GM12891 (cell line): ENCODE measurements around the gene ALDH1L1. TPM values are rescaled to one million over a fixed set of nuclear protein-coding genes. Genes with fewer than 3 reads are reported as not detected.

Source experiments
- DNase-seq: peaks from one replicate; pipeline ENCODE4 v3.0.0; 2011; ENCODE audit warnings: low spot score; ENCODE audit not compliant: insufficient read length
- FAIRE-seq: peaks from 2 replicates; lab custom pipeline; 2011; peaks lifted over from hg19 to GRCh38; lab: Jason Lieb, UNC
- PAX5 ChIP-seq: IDR thresholded peaks from 2 replicates; pipeline ENCODE4 v1.6.1; 2011; ENCODE audit warnings: low read length, moderate library complexity, mild to moderate bottlenecking; ENCODE audit not compliant: insufficient read depth, severe bottlenecking
- POLR2A ChIP-seq: IDR thresholded peaks from 2 replicates; pipeline ENCODE4 v1.6.1; 2011; ENCODE audit warnings: low read depth, low read length, control low read depth
- POLR2AphosphoS5 ChIP-seq: IDR thresholded peaks from 2 replicates; pipeline ENCODE4 v1.6.1; 2011; ENCODE audit warnings: low read depth, low read length, control low read depth
- POU2F2 ChIP-seq: IDR thresholded peaks from 2 replicates; pipeline ENCODE4 v1.6.1; 2011; ENCODE audit warnings: low read depth, mild to moderate bottlenecking, control low read depth, low read length, moderate library complexity
- SPI1 ChIP-seq: IDR thresholded peaks from 2 replicates; pipeline ENCODE4 v1.6.1; 2011; ENCODE audit warnings: low read depth, low read length, control low read depth
- TAF1 ChIP-seq: IDR thresholded peaks from 2 replicates; pipeline ENCODE4 v1.6.1; 2011; ENCODE audit warnings: low read depth, low read length, control low read depth
- polyA plus RNA-seq: library from polyadenylated mRNA; unstranded; fragments of >200 nt; gene quantifications from one replicate; pipeline ENCODE4 v1.2.1, GENCODE V29; 2012; ENCODE audit warnings: low read depth, missing spikeins, inconsistent platforms; ENCODE audit not compliant: missing spikeins

Gene ALDH1L1
- 0.09 TPM for polyA plus RNA-seq

DNA sequence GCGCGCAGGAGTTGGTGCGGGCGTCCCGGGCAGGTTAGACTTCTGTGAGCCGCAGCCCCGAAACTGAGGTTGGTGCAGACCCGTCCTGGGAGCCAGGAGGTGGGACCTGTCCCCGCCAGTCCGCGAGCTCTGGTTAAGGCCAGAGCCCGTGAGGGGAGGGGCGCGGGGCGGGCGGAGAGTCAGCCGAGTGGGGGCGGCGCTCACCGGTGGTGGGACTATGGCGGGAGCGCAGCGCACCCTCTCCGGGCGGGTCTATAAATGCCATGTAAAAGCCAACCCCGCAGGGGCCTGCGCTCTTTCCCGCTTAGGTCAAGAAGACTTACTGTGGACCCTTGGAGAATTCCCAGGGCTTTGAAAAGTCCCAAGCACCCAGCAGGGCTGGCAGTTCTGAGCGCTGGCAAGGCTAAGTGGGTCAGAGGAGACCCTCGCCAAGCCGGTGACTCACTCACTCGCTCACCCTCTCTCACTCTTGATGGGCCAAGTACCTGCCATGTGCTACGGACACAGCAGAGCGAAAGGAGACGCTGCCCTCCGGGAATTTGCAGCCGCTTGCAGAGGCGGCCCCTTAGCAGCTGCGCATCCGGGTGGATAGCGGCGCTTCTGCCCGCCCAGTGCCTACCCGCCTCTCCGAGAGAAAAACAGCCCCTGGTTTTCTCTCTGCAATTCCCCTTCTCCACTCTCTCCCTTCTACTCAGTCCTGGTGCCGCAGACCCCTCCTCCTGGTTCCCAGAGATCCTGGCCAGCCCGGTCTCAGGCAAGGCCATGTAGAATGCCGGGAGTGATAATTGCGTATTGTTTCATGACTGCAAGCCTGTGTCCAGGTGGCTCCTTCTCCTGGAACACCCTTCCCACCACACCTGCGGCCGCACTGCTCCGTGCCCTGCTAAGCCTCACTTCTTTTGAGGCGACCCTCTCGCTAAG lies at the start of gene ALDH1L1:
Gene ALDH1L1, minus strand, starts transcription at position 110 of the 921 bp plus-strand sequence. CDS start 19,607 bp downstream, outside the sequence.
- no peak for DNase-seq
- no peak for FAIRE-seq
- TF ChIP-seq PAX5 (no peak), POU2F2 (no peak), TAF1 (no peak), SPI1 (no peak), POLR2AphosphoS5 (no peak), POLR2A (no peak)

DNA sequence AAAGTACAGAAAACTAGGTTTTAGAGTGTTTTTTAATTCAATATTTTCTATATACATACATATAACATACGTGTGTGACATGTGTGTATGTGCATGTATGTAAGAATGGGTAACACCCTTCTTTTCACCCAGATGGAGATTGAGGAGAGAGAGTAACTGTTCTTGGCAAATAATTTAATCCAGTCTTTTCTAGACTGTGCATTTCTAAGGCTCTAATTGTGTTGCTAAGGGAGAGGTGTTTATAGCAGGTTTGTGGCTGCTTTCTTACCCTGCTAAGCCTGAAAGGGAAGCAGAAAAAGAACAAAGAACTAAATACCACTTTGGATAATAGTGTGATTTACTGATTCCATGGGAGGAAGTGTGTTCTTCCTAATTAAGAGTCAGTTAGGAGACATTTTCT lies 46.0 kb upstream of the ALDH1L1 start:
- no peak for FAIRE-seq
- no peak for TF ChIP-seq SPI1
- TF ChIP-seq POU2F2, result no peak
- TF ChIP-seq POLR2AphosphoS5, result no peak
- TF ChIP-seq POLR2A, result no peak
- no peak for TF ChIP-seq PAX5
- TF ChIP-seq TAF1, result no peak

DNA sequence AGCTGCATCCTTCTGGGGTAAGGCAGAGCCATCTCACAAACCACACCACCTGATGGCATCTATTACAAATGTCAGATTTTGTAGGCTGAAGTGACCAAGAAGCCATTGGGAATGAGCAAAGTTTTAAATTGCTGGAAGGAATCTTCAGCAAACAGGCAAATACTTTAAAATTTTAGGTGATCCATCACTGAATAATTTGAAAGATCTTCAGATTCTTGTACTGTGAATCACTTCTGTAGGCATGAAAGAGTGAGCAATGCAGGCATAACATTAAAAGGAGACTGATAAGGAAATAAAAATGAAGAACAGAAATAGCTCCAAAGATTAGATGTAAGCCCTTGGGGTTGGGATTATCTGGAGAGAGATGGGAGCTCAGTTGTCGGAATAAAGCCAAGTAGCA lies 36.0 kb upstream of the ALDH1L1 start:
- DNase-seq, result no peak
- TF ChIP-seq SPI1 (no peak), POLR2A (no peak), PAX5 (no peak), POLR2AphosphoS5 (no peak), POU2F2 (no peak), TAF1 (no peak)
- no peak for FAIRE-seq

More for the DNA sequence above, 46.0 kb upstream of the ALDH1L1 start:
- no peak for DNase-seq

DNA sequence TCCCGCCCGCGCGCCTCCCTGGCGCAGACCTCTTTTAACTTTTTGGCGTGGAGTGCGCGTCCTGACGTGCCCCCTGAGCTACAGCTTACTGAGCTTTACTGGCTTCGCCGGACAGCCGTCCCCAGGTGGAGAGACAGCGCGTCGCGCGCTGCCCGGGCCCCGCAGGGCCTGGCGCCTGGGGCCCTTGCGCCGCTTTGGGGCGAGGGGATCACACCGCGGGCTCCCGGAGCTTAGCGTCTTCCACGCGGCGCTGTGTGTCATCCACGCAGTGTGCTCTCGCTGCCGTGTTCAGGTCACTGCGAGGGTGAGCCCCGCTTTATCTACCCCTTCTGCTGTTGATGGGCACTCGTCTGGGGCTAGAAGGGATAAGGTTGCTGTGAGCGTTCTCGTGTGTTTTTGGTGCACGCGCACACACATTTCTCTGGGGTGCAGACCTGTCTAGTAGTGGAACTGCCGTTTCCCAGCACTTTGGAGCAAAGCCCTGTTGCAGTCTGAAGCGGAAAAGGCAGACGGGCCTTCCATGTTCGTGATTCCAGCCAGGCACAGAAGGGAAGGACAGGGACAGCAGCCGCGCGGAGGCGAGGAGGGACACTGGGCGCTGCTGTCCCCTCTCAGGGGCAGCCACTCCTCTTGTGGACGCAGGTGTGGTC lies 33.1 kb upstream of the ALDH1L1 start:
- TF ChIP-seq SPI1 (no peak), POLR2AphosphoS5 (no peak), TAF1 (no peak), PAX5 (no peak), POU2F2 (no peak), POLR2A (no peak)
- no peak for FAIRE-seq
- DNase-seq, result no peak

DNA sequence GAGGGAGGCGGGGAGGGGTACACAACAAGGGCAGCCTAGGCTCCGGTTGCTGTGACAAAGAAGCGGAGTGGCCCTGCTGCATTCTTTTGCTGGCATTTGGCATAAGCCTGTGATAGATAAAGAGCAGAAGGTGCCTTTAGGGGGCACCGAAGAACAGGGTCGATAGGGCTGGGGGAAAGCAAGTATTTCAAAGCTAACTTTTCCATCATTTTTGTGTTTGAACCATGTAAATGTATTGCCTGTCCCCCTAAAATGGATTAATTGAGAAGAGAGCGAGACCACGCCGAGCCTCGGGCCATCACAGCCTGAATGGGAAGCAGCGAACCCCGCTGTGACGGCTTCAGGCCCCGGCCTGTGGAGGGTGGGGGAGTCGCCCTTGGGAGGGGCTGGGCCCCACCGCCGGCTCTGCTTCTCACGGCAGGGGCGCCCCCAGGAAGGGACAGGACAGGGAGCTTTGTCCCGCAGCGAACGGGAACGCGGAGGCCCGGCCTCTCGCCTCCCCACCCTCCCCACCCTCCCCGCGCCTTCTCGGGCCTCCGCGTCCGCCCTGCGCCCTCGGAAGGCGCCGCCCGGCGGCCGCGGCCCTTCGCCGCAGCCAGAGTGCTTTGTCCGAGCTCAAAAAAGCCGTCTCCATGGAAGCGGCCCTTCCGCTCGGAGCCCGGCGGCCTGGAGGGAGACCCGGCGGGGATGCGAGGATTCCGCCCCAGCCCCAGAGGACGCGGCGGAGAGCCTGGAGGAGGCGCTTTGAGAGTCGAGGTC lies 32.4 kb upstream of the ALDH1L1 start:
- TF ChIP-seq TAF1 (no peak), POU2F2 (no peak), SPI1 (no peak), POLR2AphosphoS5 (no peak), PAX5 (no peak), POLR2A (no peak)
- DNase-seq (no peak), FAIRE-seq (no peak)

DNA sequence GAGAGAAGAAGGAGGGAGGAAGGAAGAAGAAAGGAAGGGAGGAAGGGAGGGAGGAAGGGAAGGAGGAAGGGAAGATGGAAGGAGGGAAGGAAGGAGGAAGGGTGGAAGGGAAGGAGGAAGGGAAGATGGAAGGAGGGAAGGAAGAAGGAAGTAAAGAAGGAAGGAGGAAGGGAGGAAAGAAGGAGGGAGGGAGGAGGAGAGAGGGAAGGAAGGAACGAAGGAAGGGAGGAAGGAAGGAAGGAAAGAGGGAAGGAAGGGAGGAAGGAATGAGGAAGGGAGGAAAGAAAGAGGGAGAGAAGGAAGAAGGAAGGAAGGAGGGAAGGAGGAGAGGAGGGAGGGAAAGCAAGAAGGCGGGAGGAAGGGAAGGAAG lies 31.8 kb upstream of the ALDH1L1 start:
- DNase-seq (no peak), FAIRE-seq (no peak)
- TF ChIP-seq PAX5 (no peak), POLR2A (no peak), SPI1 (no peak), POLR2AphosphoS5 (no peak), POU2F2 (no peak), TAF1 (no peak)

DNA sequence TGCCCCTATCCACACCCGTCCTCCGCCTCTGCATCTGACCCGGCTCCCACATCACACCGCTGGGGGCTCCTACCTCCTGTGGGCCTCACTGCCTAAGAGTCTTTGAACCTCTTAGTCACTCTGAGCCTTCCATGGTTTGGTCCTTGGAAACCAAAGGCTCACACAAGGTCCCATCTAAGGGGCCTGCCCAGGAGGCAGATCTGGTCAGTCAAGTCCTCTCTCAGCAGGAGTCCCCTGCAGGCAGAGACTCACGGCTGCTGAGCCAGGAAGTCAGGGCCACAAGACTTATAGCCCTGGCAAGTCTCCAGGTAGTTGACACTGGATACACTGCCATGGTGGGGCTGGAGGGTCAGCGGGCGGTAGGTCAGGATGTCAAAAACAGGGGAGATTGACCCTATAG lies 31.2 kb upstream of the ALDH1L1 start:
- FAIRE-seq, result no peak
- TF ChIP-seq SPI1 (no peak), PAX5 (no peak), TAF1 (no peak), POU2F2 (no peak), POLR2A (no peak), POLR2AphosphoS5 (no peak)
- no peak for DNase-seq

DNA sequence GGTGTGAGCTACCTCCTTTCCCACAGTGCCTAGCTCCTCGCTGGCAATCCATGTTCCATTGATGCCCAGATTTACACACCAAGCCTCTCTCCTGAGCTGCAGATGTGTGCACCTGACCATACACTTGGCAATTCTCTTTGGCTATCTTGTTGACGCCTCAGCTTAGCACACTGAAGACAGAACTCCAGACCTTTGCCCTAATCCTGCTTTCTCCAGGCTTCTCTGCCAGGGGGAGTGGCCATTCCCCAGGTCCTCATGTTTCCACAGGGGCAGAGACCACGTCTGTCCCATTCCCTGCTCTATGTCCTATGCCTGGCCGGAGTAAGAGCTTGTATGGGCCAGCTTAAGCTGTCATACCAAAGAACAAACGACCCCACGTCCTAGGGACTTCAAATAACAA lies 30.2 kb upstream of the ALDH1L1 start:
- TF ChIP-seq PAX5 (no peak), TAF1 (no peak), POLR2A (no peak), SPI1 (no peak), POLR2AphosphoS5 (no peak), POU2F2 (no peak)
- FAIRE-seq (no peak), DNase-seq (no peak)
